KMS-11 (cell line): ENCODE data around the gene CHRNA10.

ENCODE experiments used
- H2AFZ ChIP-seq: fragments of 200-600 bp; sonication (generic); 2 replicates; pipeline ENCODE4 v1.6.1; 2016; ENCODE audit warnings: antibody characterized with exemption, mixed run types, low read depth
- H3K27ac ChIP-seq: fragments of 200-600 bp; sonication (generic); 2 replicates; pipeline ENCODE4 v1.6.1; 2016; ENCODE audit warnings: mild to moderate bottlenecking, mixed run types
- H3K27me3 ChIP-seq: fragments of 200-600 bp; sonication (generic); 2 replicates; pipeline ENCODE4 v1.6.1; 2017; ENCODE audit warnings: mild to moderate bottlenecking, low read depth, mixed run types, moderate library complexity; ENCODE audit not compliant: insufficient read depth
- H3K36me3 ChIP-seq: fragments of 200-600 bp; sonication (generic); 2 replicates; pipeline ENCODE4 v1.6.1; 2017; ENCODE audit warnings: mild to moderate bottlenecking, mixed run types; ENCODE audit not compliant: insufficient read depth
- H3K4me1 ChIP-seq: fragments of 200-600 bp; sonication (generic); 2 replicates; pipeline ENCODE4 v1.6.1; 2016; ENCODE audit warnings: mild to moderate bottlenecking, low read depth, mixed run types; ENCODE audit not compliant: poor library complexity, severe bottlenecking
- H3K4me2 ChIP-seq: fragments of 200-600 bp; sonication (generic); 2 replicates; pipeline ENCODE4 v1.7.0; 2016; ENCODE audit warnings: mild to moderate bottlenecking, mixed run types
- H3K4me3 ChIP-seq: fragments of 200-600 bp; sonication (generic); IDR thresholded peaks from 2 replicates; pipeline ENCODE4 v1.6.1; 2017; ENCODE audit warnings: low read depth, low read length, mixed read lengths; ENCODE audit not compliant: insufficient read depth
- H3K79me2 ChIP-seq: fragments of 200-600 bp; sonication (generic); 2 replicates; pipeline ENCODE4 v1.6.1; 2016; ENCODE audit warnings: low read depth, mixed run types; ENCODE audit not compliant: insufficient read depth
- H3K9ac ChIP-seq: fragments of 200-600 bp; sonication (generic); 2 replicates; pipeline ENCODE4 v1.6.1; 2016; ENCODE audit warnings: mild to moderate bottlenecking, mixed run types
- H4K20me1 ChIP-seq: fragments of 200-600 bp; sonication (generic); 2 replicates; pipeline ENCODE4 v1.6.1; 2016; ENCODE audit warnings: mild to moderate bottlenecking, mixed run types; ENCODE audit not compliant: insufficient read depth
- TF ChIP-seq, protein P1 (sequence below): fragments of 200-600 bp; sonication (generic); conservative IDR thresholded peaks from 2 replicates; pipeline ENCODE4 v1.6.1; 2017; ENCODE audit warnings: low read depth, mild to moderate bottlenecking, antibody characterized with exemption, low read length, moderate library complexity, mixed read lengths

CHRNA10 gene

DNA sequence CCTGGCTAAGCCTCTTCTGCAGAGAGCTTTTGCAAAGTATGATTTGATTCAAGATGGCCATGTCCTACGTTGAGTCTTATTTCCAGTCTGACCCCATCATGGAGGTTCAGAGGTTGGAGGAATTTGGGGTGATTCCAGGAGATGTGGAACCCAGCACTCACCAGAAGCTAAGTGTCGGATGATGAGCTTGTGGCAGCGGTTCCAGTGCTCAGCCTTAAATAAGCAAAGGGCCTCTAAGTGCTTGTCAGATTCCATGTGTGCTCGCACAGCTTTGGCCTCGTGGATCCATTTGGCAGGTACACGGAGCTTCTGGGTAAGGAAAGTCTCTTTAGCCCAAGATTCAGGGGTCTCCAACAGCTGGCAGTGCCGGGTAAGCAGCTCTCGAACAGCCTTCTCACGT lies 11.9 kb upstream of the CHRNA10 start:
- no peak overlapping the region for H3K27ac ChIP-seq
- no peak overlapping the region for H3K9ac ChIP-seq
- TF ChIP-seq, protein P1, sequence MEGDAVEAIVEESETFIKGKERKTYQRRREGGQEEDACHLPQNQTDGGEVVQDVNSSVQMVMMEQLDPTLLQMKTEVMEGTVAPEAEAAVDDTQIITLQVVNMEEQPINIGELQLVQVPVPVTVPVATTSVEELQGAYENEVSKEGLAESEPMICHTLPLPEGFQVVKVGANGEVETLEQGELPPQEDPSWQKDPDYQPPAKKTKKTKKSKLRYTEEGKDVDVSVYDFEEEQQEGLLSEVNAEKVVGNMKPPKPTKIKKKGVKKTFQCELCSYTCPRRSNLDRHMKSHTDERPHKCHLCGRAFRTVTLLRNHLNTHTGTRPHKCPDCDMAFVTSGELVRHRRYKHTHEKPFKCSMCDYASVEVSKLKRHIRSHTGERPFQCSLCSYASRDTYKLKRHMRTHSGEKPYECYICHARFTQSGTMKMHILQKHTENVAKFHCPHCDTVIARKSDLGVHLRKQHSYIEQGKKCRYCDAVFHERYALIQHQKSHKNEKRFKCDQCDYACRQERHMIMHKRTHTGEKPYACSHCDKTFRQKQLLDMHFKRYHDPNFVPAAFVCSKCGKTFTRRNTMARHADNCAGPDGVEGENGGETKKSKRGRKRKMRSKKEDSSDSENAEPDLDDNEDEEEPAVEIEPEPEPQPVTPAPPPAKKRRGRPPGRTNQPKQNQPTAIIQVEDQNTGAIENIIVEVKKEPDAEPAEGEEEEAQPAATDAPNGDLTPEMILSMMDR = no peak
- peaks cover 22% of the 10 kb centered on the region; the same call in 1 of the 2 replicates for H3K36me3 ChIP-seq
- H3K79me2 ChIP-seq = no peaks in the 10 kb centered on the region
- peaks cover 16% of the 10 kb centered on the region for H3K4me1 ChIP-seq
- H4K20me1 ChIP-seq = no peaks in the 10 kb centered on the region
- no peak overlapping the region for H3K4me3 ChIP-seq
- no peak overlapping the region for H2AFZ ChIP-seq
- no peak overlapping the region for H3K4me2 ChIP-seq
- no peaks in the 10 kb centered on the region for H3K27me3 ChIP-seq

DNA sequence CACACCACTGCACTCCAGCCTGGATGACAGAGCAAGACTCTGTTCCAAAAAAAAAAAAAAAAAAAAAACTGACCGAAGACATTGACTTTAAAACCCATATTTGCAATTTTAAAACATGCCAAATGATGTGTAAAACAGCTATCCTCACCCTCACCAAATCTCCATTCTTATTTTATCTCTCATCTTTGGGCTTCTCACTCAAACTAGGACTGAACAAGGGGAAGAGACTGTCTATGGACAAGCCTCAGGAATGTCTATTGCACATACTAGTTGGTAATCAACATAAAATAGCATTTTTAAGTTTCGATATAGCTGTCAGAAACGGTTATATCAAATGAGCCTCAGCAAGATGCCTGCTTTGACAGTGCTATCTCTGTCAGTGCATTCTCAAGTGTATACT lies 7.9 kb upstream of the CHRNA10 start:
- no peak overlapping the region for H3K27ac ChIP-seq
- TF ChIP-seq, protein P1 = no peak
- H3K4me1 ChIP-seq = peaks cover 16% of the 10 kb centered on the region
- H3K79me2 ChIP-seq = no peaks in the 10 kb centered on the region
- no peak overlapping the region for H3K9ac ChIP-seq
- H3K36me3 ChIP-seq = peaks cover 15% of the 10 kb centered on the region; the same call in 1 of the 2 replicates
- H2AFZ ChIP-seq = no peak overlapping the region
- no peak overlapping the region for H3K4me2 ChIP-seq
- H3K4me3 ChIP-seq = no peak overlapping the region
- no peaks in the 10 kb centered on the region for H4K20me1 ChIP-seq
- H3K27me3 ChIP-seq = no peaks in the 10 kb centered on the region

DNA sequence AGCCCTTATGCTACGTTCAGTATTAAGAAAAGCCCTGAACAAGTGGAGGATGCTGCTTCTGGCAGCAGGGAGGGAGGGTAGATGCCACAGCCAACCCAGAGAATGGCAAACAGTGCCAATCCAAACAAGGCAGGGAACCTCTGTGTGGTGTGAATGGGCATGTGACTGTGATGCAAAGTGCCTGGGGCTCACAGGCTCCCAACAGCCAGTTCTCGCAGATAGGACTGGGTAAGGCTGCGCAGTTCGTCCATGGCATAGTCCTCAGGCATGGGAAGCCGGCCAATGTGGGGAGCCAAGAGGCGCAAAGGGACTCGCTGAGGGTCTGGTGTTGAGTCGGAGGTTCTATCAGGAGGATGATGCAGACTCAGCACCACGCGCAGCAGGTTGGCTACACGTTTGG lies 4.8 kb upstream of the CHRNA10 start:
- Histone ChIP-seq H3K79me2 (no peaks in the 10 kb centered on the region), H3K4me3 (no peak overlapping the region), H3K36me3 (peaks cover 10% of the 10 kb centered on the region; the same call in 1 of the 2 replicates), H3K27me3 (no peaks in the 10 kb centered on the region), H2AFZ (no peak overlapping the region), H3K9ac (no peak overlapping the region), H4K20me1 (no peaks in the 10 kb centered on the region), H3K4me1 (no peaks in the 10 kb centered on the region), H3K27ac (no peak overlapping the region), H3K4me2 (no peak overlapping the region)
- TF ChIP-seq, protein P1 = no peak

DNA sequence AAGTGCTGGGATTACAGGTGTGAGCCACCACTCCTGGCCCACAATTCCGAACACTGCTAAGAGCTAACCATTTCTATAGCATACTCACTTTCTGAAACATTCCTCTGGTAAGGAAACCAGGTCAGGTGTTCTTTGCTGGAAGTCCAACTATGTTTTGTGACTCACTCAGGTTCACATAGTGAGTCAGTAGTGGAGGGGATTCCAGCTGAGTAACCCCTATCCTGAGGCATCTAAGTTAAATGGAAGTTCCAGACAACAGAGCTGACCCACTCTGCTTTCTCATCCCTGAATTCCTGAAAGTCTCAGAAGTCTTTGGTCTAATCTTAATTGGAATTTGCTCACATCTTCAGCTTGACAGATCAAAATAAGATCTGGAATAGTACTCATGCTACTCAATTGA lies 3.0 kb upstream of the CHRNA10 start:
- Histone ChIP-seq H3K27me3 (no peaks in the 10 kb centered on the region), H3K4me2 (no peak overlapping the region), H3K27ac (no peak overlapping the region), H3K4me1 (no peaks in the 10 kb centered on the region), H3K79me2 (no peaks in the 10 kb centered on the region), H4K20me1 (no peaks in the 10 kb centered on the region), H3K36me3 (peaks cover 1% of the 10 kb centered on the region; the same call in 1 of the 2 replicates), H3K9ac (no peak overlapping the region), H2AFZ (no peak overlapping the region), H3K4me3 (no peak overlapping the region)
- TF ChIP-seq, protein P1 = no peak
